CD14-positive monocyte (primary cell): Measurements from ENCODE around the gene TOP2A. TPM values are rescaled to one million over a fixed set of nuclear protein-coding genes. Genes with fewer than 3 reads are reported as not detected.

Experiments
- DNase-seq, 3 donors: peaks; one replicate each; pipeline ENCODE4 v3.0.0-alpha.2; 2011 to 2022
- H2AFZ ChIP-seq: 2 replicates; pipeline ENCODE4 v1.6.0; 2012; ENCODE audit warnings: mild to moderate bottlenecking, low read depth, low read length, inconsistent platforms; ENCODE audit not compliant: insufficient read depth, poor library complexity, severe bottlenecking
- H3K27ac ChIP-seq, 2 donors: 1 replicate in 1 of 2; 2 replicates in 1 of 2; pipeline ENCODE4 v1.5.1; 2012 to 2013; ENCODE audit warnings: low read length in 2 of 2, control low read depth in 1 of 2, inconsistent platforms in 1 of 2, low read depth in 1 of 2, mild to moderate bottlenecking in 1 of 2
- H3K27me3 ChIP-seq, 2 donors: one replicate each; pipeline versions ENCODE4 v1.6.0 to v1.6.1; 2011 to 2013; ENCODE audit warnings: low read length in 2 of 2; ENCODE audit not compliant: control insufficient read depth in 2 of 2, insufficient read depth in 2 of 2
- H3K36me3 ChIP-seq, 2 donors: replicated peaks in 1 of 2; 1 replicate in 1 of 2; 2 replicates in 1 of 2; pipeline versions ENCODE4 v1.5.1 to v1.6.1; 2012 to 2013; ENCODE audit warnings: low read length in 2 of 2, control low read depth in 1 of 2, inconsistent platforms in 1 of 2, mild to moderate bottlenecking in 1 of 2; ENCODE audit not compliant: insufficient read depth in 2 of 2, control insufficient read depth in 1 of 2
- H3K4me1 ChIP-seq, 2 donors: 1 replicate in 1 of 2; 2 replicates in 1 of 2; pipeline versions ENCODE4 v1.5.1 to v1.6.1; 2012 to 2013; ENCODE audit warnings: low read length in 2 of 2, control low read depth in 1 of 2, inconsistent platforms in 1 of 2, mild to moderate bottlenecking in 1 of 2, moderate library complexity in 1 of 2; ENCODE audit not compliant: insufficient read depth in 2 of 2, control insufficient read depth in 1 of 2
- H3K4me2 ChIP-seq: replicated peaks from 2 replicates; pipeline ENCODE3; 2012; ENCODE audit warnings: low read length, moderate library complexity, mild to moderate bottlenecking; ENCODE audit not compliant: poor library complexity, severe bottlenecking; ENCODE audit errors: extremely low read depth
- H3K4me3 ChIP-seq, 3 experiments: fragments of 200-600 bp in 1 of 3; sonication (generic) in 1 of 3; replicated peaks in 1 of 3; 1 replicate in 2 of 3; 2 replicates in 1 of 3; pipeline ENCODE4 v1.5.1; 2011 to 2013; ENCODE audit warnings: low read length in 3 of 3, mild to moderate bottlenecking in 3 of 3, control low read depth in 2 of 3, low read depth in 2 of 3, inconsistent platforms in 1 of 3, moderate library complexity in 1 of 3
- H3K79me2 ChIP-seq: 2 replicates; pipeline ENCODE4 v1.6.0; 2012; ENCODE audit warnings: mild to moderate bottlenecking, control low read depth, inconsistent platforms, low read length, moderate library complexity; ENCODE audit not compliant: insufficient read depth
- H3K9ac ChIP-seq: 2 replicates; pipeline ENCODE4 v1.6.0; 2017; ENCODE audit warnings: low read length, mild to moderate bottlenecking; ENCODE audit not compliant: insufficient read depth, poor library complexity, severe bottlenecking
- H3K9me3 ChIP-seq, 2 donors: replicated peaks in 1 of 2; 1 replicate in 1 of 2; 2 replicates in 1 of 2; pipeline versions ENCODE4 v1.5.1 to v1.6.1; 2012 to 2013; ENCODE audit warnings: low read length in 2 of 2, control low read depth in 1 of 2; ENCODE audit not compliant: control insufficient read depth in 1 of 2, insufficient read depth in 1 of 2
- H4K20me1 ChIP-seq: 2 replicates; pipeline ENCODE4 v1.6.0; 2012; ENCODE audit warnings: mild to moderate bottlenecking, low read length, control low read depth, moderate library complexity; ENCODE audit not compliant: insufficient read depth
- H3K27ac Mint-ChIP-seq, 7 donors: one replicate each; pipeline ENCODE4 v1.8.0; 2020; ENCODE audit warnings: mild to moderate bottlenecking in 7 of 7, mixed read lengths in 7 of 7, moderate library complexity in 6 of 7, inconsistent platforms in 2 of 7
- H3K27me3 Mint-ChIP-seq, 3 donors: one replicate each; pipeline ENCODE4 v1.8.0; 2021 to 2022; ENCODE audit warnings: low read depth in 3 of 3, mild to moderate bottlenecking in 3 of 3, mixed read lengths in 3 of 3, moderate library complexity in 3 of 3, inconsistent platforms in 1 of 3
- H3K36me3 Mint-ChIP-seq, 2 donors: one replicate each; pipeline ENCODE4 v1.8.0; 2020; ENCODE audit warnings: mixed read lengths in 2 of 2, inconsistent platforms in 1 of 2, mild to moderate bottlenecking in 1 of 2
- H3K4me1 Mint-ChIP-seq: one replicate; pipeline ENCODE4 v1.8.0; 2020; ENCODE audit warnings: mild to moderate bottlenecking, mixed read lengths
- H3K4me3 Mint-ChIP-seq, 2 donors: one replicate each; pipeline ENCODE4 v1.8.0; 2020; ENCODE audit warnings: mild to moderate bottlenecking in 2 of 2, mixed read lengths in 2 of 2, moderate library complexity in 1 of 2
- H3K9me3 Mint-ChIP-seq, 7 donors: one replicate each; pipeline ENCODE4 v1.8.0; 2020 to 2022; ENCODE audit warnings: mixed read lengths in 7 of 7, mild to moderate bottlenecking in 6 of 7, moderate library complexity in 6 of 7, inconsistent platforms in 2 of 7
- CTCF ChIP-seq: fragments of 200-600 bp; IDR thresholded peaks from one replicate; pipeline ENCODE4 v1.8.0; 2022; ENCODE audit warnings: antibody characterized with exemption, mild to moderate bottlenecking
- WGBS: methylation state at CpG from one replicate; pipeline ENCODE4 v1.1.5; 2013; ENCODE audit warnings: missing lambda C conversion rate; ENCODE audit not compliant: insufficient coverage; 5-methylcytosine and 5-hydroxymethylcytosine counted together
- intact Hi-C, 2 donors: fragments of 100-400 bp; cut with micrococcal nuclease; formaldehyde crosslinking; loops; one replicate each; pipeline versions ENCODE4 v1.15.0 to v1.15.1; 2023
- polyA plus RNA-seq, 3 donors: library from polyadenylated mRNA; depleted of rRNA in 1 of 3; unstranded in 2 of 3; stranded (reverse) in 1 of 3; fragments of 300-500 nt in 2 of 3; fragments of >200 nt in 1 of 3; fragmentation: Illumina TruSeq in 2 of 3; gene quantifications; 1 replicate in 2 of 3; 2 replicates in 1 of 3; pipeline ENCODE4 v1.2.3, GENCODE V29; 2012 to 2021

TOP2A gene
- polyA plus RNA-seq, 3 donors: 0.01 to 0.94 (median 0.28) TPM

GRCh38 chr17:40443988-40444899 is 26.5 kb upstream of the TOP2A start:
- intact Hi-C loops: loop anchor here in 1 of 2 donors (5.0 kb wide), 1 partner anchor 88 kb away; no protein-coding TSS in a partner anchor
- H3K4me2 ChIP-seq: peak overlapping the region; percentile 73
- H3K9me3 ChIP-seq: no peaks in the 10 kb centered on the region
- peaks cover 0 to 22% of the 10 kb centered on the region in 2 donors for H3K27me3 ChIP-seq
- no peak for DNase-seq
- peak overlapping the region; percentile 66 to 85 for H3K4me3 Mint-ChIP-seq
- H3K9me3 Mint-ChIP-seq: no peaks in the 10 kb centered on the region
- peaks cover 32 to 45% of the 10 kb centered on the region in 2 donors for H3K4me1 ChIP-seq
- peak overlapping the region in 1 of 3 experiments; percentile 71 for H3K4me3 ChIP-seq
- peak overlapping the region; percentile 77 for H2AFZ ChIP-seq
- no peak overlapping the region for H3K27ac ChIP-seq
- H3K36me3 ChIP-seq: no peaks in the 10 kb centered on the region
- no peaks in the 10 kb centered on the region for H3K79me2 ChIP-seq
- H3K36me3 Mint-ChIP-seq: peaks cover 0 to 2% of the 10 kb centered on the region in 2 donors
- no peak overlapping the region for H3K9ac ChIP-seq
- peaks cover 39% of the 10 kb centered on the region for H3K4me1 Mint-ChIP-seq
- WGBS: 17% methylated on average over 10 of the region's 15 CpGs
- TF ChIP-seq CTCF: peak; percentile 29
- peaks cover 28 to 55% (median 31%) of the 10 kb centered on the region in 3 donors for H3K27me3 Mint-ChIP-seq
- no peaks in the 10 kb centered on the region for H4K20me1 ChIP-seq
- H3K27ac Mint-ChIP-seq: peak overlapping the region in 4 of 7 donors; percentile 21 to 41 (median 40)

GRCh38 chr17:40443196-40443987 is 25.7 kb upstream of the TOP2A start, which contains the start of gene IGFBP4:
TSS of gene IGFBP4 (plus strand) at chr17:40443450. CDS start at chr17:40443736, 286 bp downstream.
- peaks cover 0 to 16% of the 10 kb centered on the region in 2 donors for H3K27me3 ChIP-seq
- H3K4me3 ChIP-seq: peak within 1 kb of the TSS; percentile 10 to 71 (median 24)
- H3K4me1 ChIP-seq: peaks cover 29 to 40% of the 10 kb centered on the region in 2 donors
- peak within 1 kb of the TSS; percentile 56 for H3K9ac ChIP-seq
- no peaks in the 10 kb centered on the region for H3K79me2 ChIP-seq
- no peak within 1 kb of the TSS for H3K27ac ChIP-seq
- peaks cover 35% of the 10 kb centered on the region for H3K4me1 Mint-ChIP-seq
- TF ChIP-seq CTCF: peak; percentile 55
- peak within 1 kb of the TSS; percentile 66 to 86 for H3K4me3 Mint-ChIP-seq
- peaks cover 26 to 51% (median 28%) of the 10 kb centered on the region in 3 donors for H3K27me3 Mint-ChIP-seq
- under 1% methylated on average over 90 of the region's 98 CpGs for WGBS
- H3K27ac Mint-ChIP-seq: peak within 1 kb of the TSS in 2 of 7 donors; percentile 40
- H3K9me3 Mint-ChIP-seq: no peaks in the 10 kb centered on the region
- peak within 1 kb of the TSS; percentile 73 for H3K4me2 ChIP-seq
- DNase-seq: peak; percentile 58 to 73 (median 61)
- intact Hi-C loops: loop anchor here in 1 of 2 donors (5.0 kb wide), 1 partner anchor 89 kb away; no protein-coding TSS in a partner anchor
- H3K9me3 ChIP-seq: no peaks in the 10 kb centered on the region
- no peaks in the 10 kb centered on the region for H4K20me1 ChIP-seq
- H2AFZ ChIP-seq: peak within 1 kb of the TSS; percentile 77
- H3K36me3 ChIP-seq: no peaks in the 10 kb centered on the region
- peaks cover 0 to 2% of the 10 kb centered on the region in 2 donors for H3K36me3 Mint-ChIP-seq
